Adrenal gland (tissue), 12 donors: Measurements from ENCODE around the gene COLGALT1. TPM values are rescaled to one million over a fixed set of nuclear protein-coding genes. Genes with fewer than 3 reads are reported as not detected.

Source experiments
- DNase-seq, 7 donors: peaks; one replicate each; pipeline ENCODE4 v3.0.0-alpha.2; 2019 to 2020
- H3K27ac ChIP-seq, 5 donors: fragments of 200-600 bp; sonication (generic) in 4 of 5; 1 replicate in 3 of 5; 2 replicates in 2 of 5; pipeline versions ENCODE4 v1.5.1 to v1.8.0; 2016 to 2020; ENCODE audit warnings: mild to moderate bottlenecking in 1 of 5
- H3K27me3 ChIP-seq: fragments of 200-600 bp; 2 replicates; pipeline ENCODE4 v1.8.0; 2021
- H3K36me3 ChIP-seq, 2 donors: fragments of 200-600 bp; replicated peaks in 1 of 2; 1 replicate in 1 of 2; 2 replicates in 1 of 2; pipeline versions ENCODE4 v1.5.1 to v1.8.0; 2018 to 2022
- H3K4me1 ChIP-seq, 2 donors: fragments of 200-600 bp; replicated peaks in 1 of 2; 1 replicate in 1 of 2; 2 replicates in 1 of 2; pipeline versions ENCODE4 v1.5.1 to v1.8.0; 2018 to 2021
- H3K4me3 ChIP-seq, 4 donors: fragments of 200-600 bp; sonication (generic) in 3 of 4; one replicate each; pipeline ENCODE4 v1.5.1; 2016 to 2018
- H3K9me3 ChIP-seq, 3 donors: fragments of 200-600 bp; sonication (generic) in 1 of 3; replicated peaks in 1 of 3; 1 replicate in 2 of 3; 2 replicates in 1 of 3; pipeline versions ENCODE4 v1.5.1 to v1.8.0; 2016 to 2021
- CTCF ChIP-seq, 6 experiments: fragments of 450-650 bp in 4 of 6; fragments of 200-600 bp in 2 of 6; sonication (generic) in 1 of 6; IDR thresholded peaks; 1 replicate in 5 of 6; 2 replicates in 1 of 6; pipeline versions ENCODE4 v1.5.1 to v1.8.0; 2016 to 2021; ENCODE audit warnings: antibody characterized with exemption in 6 of 6, mild to moderate bottlenecking in 2 of 6, moderate library complexity in 1 of 6
- POLR2A ChIP-seq, 2 donors: fragments of 450-650 bp; IDR thresholded peaks; one replicate each; pipeline ENCODE4 v1.6.1; 2017; ENCODE audit warnings: antibody characterized with exemption in 2 of 2, mild to moderate bottlenecking in 2 of 2, moderate library complexity in 1 of 2
- WGBS, 4 donors: extraction: QIAGEN DNeasy Blood & Tissue Kit in 2 of 4; methylation state at CpG; one replicate each; pipeline versions ENCODE4 v1.1.5 to v1.1.7; 2013 to 2017; 5-methylcytosine and 5-hydroxymethylcytosine counted together
- intact Hi-C, 2 donors: fragments of 100-400 bp; cut with DNase I; formaldehyde crosslinking; loops; one replicate each; pipeline versions ENCODE4 v1.14.1 to v1.15.0; 2022 to 2023
- polyA plus RNA-seq, 3 donors: library from polyadenylated mRNA; stranded (reverse); fragments of 200-250 nt in 2 of 3; fragments of 350-450 nt in 1 of 3; fragmentation: Illumina TruSeq in 1 of 3; extraction: RNeasy Lipid Tissue Mini Kit (QIAGEN cat#74804) in 1 of 3; gene quantifications; one replicate each; pipeline ENCODE4 v1.2.3, GENCODE V29; 2013 to 2014
- total RNA-seq, 9 donors: library from RNA; depleted of rRNA in 4 of 9; stranded (reverse); fragments of >200 nt in 4 of 9; fragments of 120-200 nt in 1 of 9; fragmentation: NEBNext Ultra II Directional in 1 of 9; extraction: Animal tissue kit (Norgen Biotek cat#: 25700) in 1 of 9; gene quantifications; one replicate each; pipeline versions ENCODE4 v1.1.0 to v1.2.4, GENCODE V29; 2013 to 2023
- donor health status: healthy with polysubstance abuse.
- donor health status: Bipolar disorder and iron deficiency.
- donor health status: DM: yes; HTN: yes; CAD: no.
- donor health status: DM: no; HTN: no; CAD: no.
- donor health status: DM: no; HTN: no; CAD: no.
- donor health status: DM: yes; HTN: yes; CAD: no.

The COLGALT1 gene
- total and polyA plus RNA-seq, 12 donors = 23.5 to 81.0 (median 56.7) TPM

GRCh38 chr19:17529239-17530158 is 25.9 kb upstream of the COLGALT1 start:
- DNase-seq = no peak
- Histone ChIP-seq H3K27ac (no peak overlapping the region), H3K9me3 (no peaks in the 10 kb centered on the region), H3K4me3 (no peak overlapping the region), H3K27me3 (peaks cover 3% of the 10 kb centered on the region), H3K36me3 (no peaks in the 10 kb centered on the region), H3K4me1 (no peaks in the 10 kb centered on the region)
- no peak for TF ChIP-seq CTCF (IDR thresholded peaks at IDR 0.05)
- TF ChIP-seq POLR2A (IDR thresholded peaks at IDR 0.05) = no peak
- 67 to 70% (median 68%) methylated on average over 8 of the region's 8 CpGs for WGBS, 4 donors
- intact Hi-C loops = no loop called here

- Histone ChIP-seq H3K4me1 (no peaks in the 10 kb centered on the region), H3K27ac (no peak overlapping the region), H3K27me3 (peaks cover 3% of the 10 kb centered on the region), H3K36me3 (no peaks in the 10 kb centered on the region), H3K4me3 (no peak overlapping the region), H3K9me3 (no peaks in the 10 kb centered on the region)
- WGBS, 4 donors = 31 to 43% (median 40%) methylated on average over 7 to 8 of the region's 8 CpGs
- intact Hi-C loops = no loop called here
- no peak for TF ChIP-seq POLR2A (IDR thresholded peaks at IDR 0.05)
- TF ChIP-seq CTCF (IDR thresholded peaks at IDR 0.05) = no peak
- no peak for DNase-seq
Measured at GRCh38 chr19:17530586-17530985, 24.9 kb upstream of the COLGALT1 start.

GRCh38 chr19:17532116-17532515 is 23.3 kb upstream of the COLGALT1 start:
- 77% methylated on average over 14 to 16 of the region's 16 CpGs; no CpG with 5 or more reads in 2 of the 4 donors for WGBS, 4 donors
- Histone ChIP-seq H3K9me3 (no peaks in the 10 kb centered on the region), H3K4me1 (no peaks in the 10 kb centered on the region), H3K4me3 (no peak overlapping the region), H3K27ac (no peak overlapping the region), H3K36me3 (no peaks in the 10 kb centered on the region), H3K27me3 (peaks cover 3% of the 10 kb centered on the region)
- intact Hi-C loops = no loop called here
- TF ChIP-seq POLR2A (IDR thresholded peaks at IDR 0.05) (no peak), CTCF (IDR thresholded peaks at IDR 0.05) (no peak)
- DNase-seq = no peak

GRCh38 chr19:17532557-17532956 is 22.9 kb upstream of the COLGALT1 start:
- TF ChIP-seq POLR2A (IDR thresholded peaks at IDR 0.05) (no peak), CTCF (IDR thresholded peaks at IDR 0.05) (no peak)
- peaks cover 3% of the 10 kb centered on the region for H3K27me3 ChIP-seq
- DNase-seq = no peak
- no peak overlapping the region for H3K4me3 ChIP-seq
- intact Hi-C loops = no loop called here
- 46 to 62% (median 58%) methylated on average over 6 to 7 of the region's 7 CpGs for WGBS, 4 donors
- H3K36me3 ChIP-seq = no peaks in the 10 kb centered on the region
- H3K9me3 ChIP-seq = no peaks in the 10 kb centered on the region
- H3K4me1 ChIP-seq = no peaks in the 10 kb centered on the region
- no peak overlapping the region for H3K27ac ChIP-seq
